ENCODE data around the gene ITGB6.
A peak's percentile ranks its signal among the peaks of the same experiment; 100 is the strongest.

ITGB6 gene

DNA sequence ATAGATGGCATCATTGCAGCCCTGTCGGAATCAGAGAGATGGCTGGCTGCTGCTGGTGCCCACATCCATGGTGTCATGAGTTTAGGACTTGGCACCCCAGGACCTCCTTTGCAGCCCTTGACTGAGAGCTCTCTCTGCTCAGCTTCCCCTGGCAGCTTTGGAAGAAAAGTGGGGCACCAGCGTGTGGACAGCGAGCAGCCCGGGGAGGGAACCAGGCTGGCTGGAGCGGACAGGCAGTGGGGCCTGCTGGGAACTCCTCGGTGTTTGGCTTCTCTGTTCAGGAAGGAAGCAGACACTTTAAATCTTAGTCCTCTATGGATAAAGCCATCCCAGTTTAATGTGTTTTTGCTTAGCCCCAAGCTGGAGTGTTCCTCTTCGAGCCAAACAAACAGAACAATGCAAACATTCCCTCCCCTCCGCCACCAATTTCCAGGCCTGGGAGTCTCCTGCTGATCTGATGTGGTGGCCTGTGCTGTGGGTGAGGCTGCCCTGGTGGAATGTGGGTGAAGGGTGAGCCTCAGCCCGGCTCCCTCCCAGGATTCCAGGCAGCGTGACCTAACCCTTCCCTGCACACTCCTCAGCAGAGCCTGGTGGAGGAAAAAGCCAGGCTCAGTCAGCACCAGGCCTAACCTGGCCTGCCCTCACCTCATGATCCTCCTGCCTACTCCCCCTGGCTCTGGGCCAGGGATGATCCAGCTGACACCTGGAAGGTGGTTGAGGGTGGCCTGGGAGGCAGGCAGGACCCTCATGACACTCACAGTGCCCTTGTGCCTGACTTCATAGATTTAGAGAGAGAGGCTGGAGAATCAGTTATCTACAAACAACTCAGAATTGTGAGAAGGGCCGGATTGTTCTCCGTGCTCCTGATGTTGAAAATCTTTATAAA, 21.6 kb upstream of the ITGB6 start:
- no peak for DNase-seq (ENCODE audit: low read depth, low spot score)

DNA sequence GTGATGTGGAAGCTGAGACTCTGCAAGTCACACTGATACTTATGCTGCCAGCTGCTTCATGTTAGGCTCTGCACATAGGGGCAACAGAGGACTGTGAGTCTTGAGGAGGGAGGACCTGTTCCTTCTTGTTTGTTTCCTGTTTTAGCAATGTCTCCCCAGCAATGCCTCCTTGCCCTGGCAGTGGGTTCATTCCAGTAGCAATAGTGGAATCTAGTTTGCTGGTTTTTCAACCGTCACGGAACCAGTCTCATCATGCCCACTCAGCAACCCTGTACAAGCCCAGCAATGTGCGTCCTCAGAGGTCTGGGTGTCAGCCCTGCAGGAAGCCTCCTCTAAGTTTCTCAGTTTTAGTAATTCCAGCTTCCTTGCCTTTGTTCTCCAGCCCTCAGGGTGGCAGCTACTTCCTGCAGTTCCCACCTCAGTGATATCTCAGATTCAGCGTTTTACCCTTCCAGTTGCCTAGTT, 20.5 kb upstream of the ITGB6 start:
- no peak for DNase-seq (ENCODE audit: low read depth, low spot score)

DNA sequence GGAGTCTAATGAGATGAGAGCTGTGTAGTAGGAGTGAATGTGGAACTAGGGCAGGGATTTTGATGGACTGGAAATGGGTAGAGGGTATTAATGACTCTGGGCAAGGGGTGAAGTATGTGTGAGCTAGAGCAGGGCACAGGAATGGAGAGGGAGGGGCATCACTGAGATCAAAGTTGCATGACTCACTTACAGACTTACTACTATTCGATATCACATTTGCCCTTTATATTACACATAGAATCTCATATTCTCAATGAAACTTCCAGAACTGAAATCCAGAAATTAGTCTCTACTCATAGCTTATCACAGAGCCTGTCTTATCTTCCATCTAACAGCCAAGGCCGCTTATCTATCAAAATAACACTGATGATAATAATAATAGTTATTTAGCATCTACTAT, 20.0 kb upstream of the ITGB6 start:
- no peak for DNase-seq (ENCODE audit: low read depth, low spot score)

DNA sequence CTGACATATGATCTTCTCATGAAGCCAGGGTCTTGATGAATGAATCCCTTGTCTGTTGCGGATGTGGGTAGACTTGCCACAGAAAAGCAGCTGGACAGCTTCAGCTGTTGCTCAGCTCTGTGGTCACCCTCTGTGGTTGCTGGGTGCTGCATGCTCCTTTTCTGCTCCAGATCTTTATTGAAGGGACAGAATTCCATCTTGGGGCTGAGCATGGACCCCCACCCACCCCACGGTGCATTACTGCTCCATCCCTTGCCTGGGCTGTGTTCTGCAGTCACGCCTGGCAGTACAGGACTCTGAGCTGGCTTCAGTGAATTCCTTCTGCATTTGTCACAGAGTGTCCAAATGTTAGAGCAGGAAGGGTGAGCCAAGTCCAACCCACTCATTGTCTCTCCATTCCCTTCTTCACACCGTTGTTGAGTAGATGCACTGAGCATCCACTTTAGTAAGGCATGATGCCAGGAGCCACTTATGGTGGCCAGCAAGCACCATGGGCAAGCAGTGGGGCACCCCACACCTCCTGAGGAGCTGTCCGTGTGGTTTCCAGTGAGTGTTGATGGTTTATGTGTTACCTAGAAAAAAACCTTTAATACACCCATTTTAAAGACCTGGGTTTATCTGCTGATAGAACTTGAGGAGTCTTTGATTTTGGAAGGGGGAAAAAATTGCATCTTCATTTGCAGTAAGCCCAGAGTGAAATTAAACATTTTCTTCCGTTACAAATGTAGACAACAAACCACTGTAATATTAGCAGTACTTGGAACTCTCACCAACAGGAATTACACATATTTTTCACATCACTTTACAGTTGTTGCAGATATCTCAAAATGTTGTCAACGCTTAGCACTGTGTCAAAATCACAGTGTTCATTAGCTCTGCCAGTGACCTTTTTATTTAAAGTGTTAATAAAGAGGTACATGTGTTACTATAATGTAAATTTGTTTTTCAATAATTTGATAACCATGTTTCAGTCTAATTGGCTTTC, 14.7 kb upstream of the ITGB6 start:
- DNase-seq (ENCODE audit: low read depth, low spot score): no peak

DNA sequence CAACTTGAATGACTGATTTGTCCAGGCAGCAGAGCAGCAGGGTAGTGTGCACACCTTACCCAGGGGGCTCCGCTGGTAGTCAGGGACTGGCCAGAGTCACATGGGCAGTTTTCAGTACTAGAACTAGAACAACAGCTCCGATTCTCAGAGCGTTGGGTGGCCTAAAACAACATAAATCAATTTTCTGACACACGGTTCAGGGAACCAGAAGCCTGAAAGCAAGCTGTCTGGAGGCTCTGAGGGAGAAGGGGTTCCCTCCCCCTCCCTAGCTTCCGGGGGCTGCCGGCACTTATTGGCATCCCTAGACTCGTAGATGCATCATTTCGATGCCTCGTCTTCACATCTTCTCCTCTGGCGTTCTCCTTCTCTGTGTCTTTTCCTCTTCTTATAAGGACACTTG, 13.4 kb upstream of the ITGB6 start:
- no peak for DNase-seq (ENCODE audit: low read depth, low spot score)

DNA sequence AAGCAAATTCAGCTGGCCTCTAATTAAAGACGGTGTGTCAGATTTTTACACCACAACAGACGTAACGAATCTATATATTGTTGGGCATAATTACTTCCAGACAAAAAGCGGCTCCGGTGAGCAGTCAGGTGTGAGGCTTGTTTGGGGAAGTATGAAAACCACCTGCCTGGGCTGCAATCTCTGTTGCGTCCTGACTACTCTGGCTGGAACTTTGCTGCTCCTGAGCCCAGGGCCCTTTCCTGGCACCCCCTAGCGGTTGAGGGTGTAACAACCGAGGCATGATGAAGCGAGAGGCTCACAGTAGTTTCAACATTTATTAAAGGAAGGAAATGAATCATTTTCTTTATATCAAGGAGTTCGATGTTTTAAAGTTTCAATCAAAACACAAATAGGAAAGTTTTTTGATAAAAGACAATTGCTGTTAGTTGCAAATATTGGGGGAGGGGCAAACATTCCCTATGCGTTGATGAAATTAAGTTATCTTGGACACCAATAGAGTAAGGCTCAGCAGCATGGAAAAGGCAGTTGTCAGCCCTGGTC, 10.6 kb upstream of the ITGB6 start:
- peak; percentile 39 for DNase-seq (ENCODE audit: low read depth, low spot score)

DNA sequence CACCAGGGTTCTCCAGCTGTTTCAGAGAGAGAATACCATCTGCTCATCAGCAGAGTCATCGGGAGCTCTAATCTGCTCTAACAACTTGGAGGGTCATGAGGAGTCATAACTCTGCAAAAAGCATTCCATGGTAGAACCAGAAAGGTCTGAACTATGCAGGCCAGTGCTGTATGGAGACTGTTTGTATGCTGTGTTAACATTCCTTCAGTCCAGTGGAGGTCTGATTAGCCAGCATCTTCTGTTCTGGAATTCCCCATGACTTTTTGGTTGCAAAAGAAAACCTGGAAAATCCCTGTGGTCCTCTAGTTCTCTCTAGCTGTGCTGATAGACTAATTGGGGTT, 9.4 kb upstream of the ITGB6 start:
- DNase-seq (ENCODE audit: low read depth, low spot score): no peak

DNA sequence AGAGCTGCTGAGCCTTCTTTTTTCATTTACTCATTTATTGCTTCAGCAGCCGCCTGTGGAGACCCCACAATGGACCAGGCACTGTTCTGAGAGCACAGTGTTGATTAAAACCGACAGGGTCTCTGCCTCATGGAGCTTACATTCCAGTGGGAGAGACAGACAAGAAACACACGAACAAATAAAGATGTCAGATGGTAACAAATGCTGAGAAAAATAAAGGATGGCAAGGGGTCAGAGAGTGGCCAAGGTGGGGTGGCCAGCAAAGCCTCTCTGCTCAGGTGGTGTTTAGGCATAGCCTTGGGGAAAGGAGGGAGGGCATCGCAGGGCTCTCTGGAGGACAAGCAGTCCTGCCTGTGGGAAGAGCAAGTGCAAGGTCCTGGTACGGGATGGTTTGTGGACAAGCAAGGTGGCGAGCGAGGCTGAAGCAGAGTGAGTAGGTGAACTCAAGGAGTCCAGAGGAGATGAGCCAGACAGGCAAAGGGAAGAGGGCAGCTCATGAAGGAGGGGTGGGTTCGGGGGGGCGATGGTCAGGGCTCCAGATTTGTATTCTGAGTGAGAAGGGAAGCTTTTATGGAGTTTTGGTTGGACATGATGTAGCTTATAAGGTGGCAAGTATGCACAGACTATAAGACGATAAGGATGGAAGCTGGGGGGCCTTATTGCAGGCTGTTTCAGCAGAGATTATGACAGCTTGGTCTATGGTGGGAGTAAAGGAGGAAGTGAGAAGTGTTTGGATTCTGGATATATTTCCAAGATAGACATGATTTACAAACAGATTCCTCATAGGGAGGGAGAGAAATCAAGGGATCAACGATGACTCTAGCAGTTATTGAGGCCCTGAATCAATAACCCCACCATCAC, 8.8 kb upstream of the ITGB6 start:
- DNase-seq (ENCODE audit: low read depth, low spot score): no peak

DNA sequence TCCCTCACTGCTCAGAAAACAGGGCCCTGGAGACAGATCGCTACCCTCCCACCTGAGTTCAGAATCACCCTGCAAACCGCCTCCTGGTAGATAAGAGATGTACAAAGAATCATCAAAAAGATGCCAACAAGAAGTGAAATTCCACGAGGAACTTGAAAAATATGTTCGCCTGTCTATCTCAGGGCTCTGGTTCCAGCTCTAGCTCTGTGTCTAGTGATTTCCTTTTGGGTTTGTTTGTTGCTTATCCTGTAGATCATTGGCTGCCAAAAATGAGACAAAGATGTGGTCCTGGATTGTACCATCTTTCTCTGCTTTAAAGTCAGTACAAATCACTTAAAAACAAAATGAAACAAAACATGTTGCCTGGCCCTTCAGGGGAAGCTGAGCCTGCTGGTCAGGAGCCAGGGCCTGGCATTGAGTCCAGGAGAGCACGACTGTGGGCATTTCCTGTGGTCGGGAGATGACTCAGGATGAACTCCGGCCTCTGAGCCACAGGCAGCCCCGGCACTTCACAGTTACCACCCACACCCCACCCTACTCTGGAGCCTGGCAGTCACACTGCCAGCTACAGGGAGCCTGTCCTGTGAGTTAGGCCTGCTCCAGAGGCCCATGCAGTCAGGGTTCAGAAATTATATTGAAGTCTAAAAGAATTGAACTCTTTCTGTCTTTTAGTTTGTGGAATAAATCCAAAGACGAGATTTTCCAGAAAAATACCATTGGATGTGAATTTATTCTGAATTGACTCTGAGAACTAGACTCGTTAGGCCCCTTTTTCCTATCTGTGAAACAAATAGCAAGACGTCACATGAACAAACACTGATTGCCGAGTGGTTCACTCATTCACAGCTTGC, 8.0 kb upstream of the ITGB6 start:
- DNase-seq (ENCODE audit: low read depth, low spot score): no peak

DNA sequence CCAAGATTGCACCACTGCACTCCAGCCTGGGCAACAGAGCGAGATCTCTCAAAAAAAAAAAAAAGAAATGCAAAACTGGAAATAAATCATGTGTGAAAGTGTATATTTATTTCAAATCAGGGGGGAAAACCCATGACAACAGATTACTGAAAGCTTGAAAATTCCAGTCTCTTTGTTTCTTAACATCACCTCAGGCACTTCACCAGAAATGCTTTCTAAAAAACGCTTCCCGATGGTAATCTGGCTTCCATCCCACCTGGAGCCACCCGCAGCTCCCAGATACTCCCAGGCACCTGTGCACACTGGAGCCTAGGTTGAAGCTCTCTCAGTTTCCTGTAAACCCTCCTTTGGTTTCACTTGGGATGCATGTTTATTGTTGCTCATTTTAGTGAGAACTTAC, 7.2 kb upstream of the ITGB6 start:
- no peak for DNase-seq (ENCODE audit: low read depth, low spot score)

DNA sequence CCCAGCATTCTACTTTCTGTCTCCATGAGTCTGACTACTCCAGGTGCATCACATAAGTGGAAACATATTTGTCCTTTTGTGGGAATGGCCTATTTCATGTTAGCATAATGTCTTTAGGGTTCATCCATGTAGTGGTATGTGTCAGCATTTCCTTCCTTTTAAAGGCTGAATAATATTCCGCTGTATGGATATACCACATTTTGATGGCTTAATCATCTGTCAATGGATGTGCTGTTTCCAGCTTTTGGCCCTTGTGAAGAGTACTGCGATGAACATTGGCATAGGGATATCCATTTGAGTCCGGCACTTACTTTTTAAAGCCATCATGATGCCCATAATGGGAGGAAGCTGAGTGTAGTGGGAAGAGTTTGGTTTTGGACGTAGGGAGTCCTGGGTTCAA, 6.4 kb upstream of the ITGB6 start:
- no peak for DNase-seq (ENCODE audit: low read depth, low spot score)

DNA sequence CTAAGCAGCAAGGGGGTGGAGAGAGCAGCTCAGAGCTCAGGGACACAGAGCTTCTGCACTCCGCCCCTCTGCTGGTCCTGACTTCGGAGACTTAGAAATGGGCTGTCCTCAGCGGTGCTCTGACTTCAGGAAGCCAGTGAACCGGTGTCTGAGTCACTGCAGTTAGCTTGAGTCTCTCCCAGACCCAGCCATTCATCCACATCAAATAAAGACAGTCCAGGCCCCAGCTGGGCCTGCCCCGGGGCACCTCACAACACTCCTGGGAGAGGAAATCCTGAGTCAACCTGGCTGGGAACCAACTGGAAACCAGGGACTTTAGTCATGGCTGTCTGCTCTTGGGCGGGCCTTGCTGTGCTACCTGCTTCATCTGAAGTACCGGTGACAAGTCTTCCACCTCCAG, 5.4 kb upstream of the ITGB6 start:
- no peak for DNase-seq (ENCODE audit: low read depth, low spot score)

DNA sequence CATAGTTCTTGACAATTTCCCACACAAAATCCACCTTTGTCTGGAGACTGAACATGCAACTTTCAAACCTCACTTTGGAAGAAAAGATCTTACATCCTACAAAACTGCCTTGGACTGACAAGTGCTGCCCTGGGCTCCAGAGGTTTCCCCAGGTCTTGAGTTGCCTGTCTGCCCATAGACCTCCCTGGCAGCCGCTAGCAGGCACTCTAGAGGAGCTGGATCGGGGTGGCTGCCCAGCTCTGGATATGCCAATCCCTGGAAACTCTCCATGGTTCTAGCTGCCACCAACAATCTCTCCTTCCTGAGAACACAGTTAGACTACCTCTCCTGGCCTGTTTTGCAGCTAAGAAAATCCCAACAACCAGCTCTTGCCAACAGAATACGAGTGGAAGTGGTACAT, 3.4 kb upstream of the ITGB6 start:
- no peak for DNase-seq (ENCODE audit: low read depth, low spot score)

DNA sequence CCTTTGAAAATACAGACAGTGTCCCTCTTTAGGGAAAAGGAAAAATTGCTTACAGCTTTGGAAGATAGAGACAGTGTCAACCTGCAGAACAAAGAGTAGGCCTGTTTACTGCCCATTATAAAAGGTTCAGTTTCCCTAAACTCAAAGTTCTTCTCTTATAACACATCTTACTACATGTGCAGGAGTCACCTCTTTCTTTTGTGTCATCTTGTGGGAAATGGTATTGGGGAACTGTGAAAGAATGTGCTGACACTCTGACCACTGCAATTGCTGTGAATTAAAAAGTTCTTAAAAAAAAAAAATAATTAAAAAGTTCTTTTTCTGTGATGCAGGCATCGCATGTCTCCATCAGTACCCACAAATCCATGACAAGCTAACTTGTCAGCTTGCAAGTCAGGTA, 2.9 kb upstream of the ITGB6 start:
- no peak for DNase-seq (ENCODE audit: low read depth, low spot score)

DNA sequence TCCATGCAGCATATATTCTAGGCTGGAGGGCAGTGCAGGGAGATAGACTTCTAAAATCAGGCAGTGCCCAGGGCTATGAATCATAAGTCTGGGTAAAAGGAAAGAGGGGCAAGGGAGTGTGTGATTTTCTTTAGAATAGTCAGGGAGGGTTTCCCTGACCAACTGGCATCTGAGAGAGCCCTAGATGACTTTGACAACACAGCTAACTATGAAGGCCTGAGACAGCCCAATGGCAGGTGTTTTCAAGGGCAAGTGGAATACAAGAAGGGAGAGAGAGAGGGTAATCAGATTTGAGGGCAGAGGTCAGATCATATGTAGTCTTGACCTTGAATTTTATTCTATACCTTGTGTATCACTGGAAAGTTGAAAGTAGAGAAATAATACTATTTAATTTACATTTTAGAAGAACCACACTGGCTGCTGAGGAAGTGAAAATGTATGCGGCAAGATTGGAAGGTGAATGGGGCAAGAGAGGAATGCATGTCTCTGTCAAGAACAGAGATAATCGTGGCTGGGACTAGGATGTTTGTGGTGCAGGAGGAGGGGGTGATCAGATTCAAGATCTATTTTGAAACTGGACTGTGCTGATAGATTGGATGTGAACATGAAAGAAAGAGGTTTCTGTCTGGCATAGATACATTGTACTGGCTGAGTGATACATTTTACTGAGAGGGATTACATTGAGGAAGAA, 1.9 kb upstream of the ITGB6 start:
- DNase-seq (ENCODE audit: low read depth, low spot score): no peak

DNA sequence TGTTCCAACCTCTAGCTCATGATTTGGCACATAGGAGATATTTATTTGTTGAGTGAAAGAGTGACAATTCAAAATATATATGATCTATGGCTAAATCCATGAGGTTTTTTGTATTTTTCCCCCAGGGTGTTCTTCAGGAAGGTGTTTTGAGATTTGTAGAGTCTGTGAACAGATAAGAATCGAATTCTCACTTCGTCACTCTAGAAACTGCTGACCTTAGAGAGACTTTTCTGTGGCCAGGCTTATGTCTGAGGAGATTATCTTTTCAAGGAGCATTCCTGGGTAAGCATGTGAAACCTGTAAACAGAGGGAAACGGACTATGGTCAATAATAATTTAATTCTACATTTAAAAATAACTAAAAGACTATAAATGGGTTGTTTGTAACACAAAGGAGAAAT, 849 bp upstream of the ITGB6 start:
- no peak for DNase-seq (ENCODE audit: low read depth, low spot score)

DNA sequence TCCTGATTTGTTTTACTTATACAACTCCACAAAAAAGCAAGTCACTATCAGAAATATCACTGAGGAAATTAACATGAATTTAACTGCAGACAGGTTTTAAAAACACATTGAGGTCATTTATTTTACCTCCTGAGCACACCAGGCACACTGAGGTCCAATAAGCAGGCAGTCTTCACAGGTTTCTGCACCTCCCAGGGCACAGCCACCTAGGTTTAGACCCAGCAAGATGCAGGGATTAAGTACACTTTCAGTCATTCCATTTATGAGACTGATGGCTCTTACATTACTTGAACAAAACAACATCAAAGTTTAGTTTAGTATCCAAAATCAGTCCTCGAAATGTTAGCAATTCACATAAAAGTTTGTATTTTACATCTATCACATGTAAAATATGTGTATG, 1.0 kb downstream of the ITGB6 start:
- DNase-seq (ENCODE audit: low read depth, low spot score): no peak

DNA sequence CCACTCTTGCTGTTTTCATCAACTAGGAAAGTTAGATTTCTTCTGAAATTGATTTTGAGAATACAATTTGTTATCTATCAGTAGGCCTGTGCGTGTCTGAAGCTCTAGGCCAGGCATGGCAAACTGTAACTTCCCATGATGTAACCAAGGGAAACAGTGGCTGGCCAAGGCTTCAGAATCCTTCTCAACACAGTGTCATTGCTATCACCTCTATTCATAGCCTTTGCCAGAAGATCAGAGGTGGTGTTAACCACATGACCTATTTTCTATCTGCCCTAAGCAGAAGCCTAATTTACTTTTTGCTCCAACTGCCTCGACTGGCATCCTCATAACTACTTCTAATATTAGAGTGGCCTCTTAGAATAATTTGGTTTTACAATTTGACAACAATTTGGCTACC, 2.5 kb downstream of the ITGB6 start:
- no peak for DNase-seq (ENCODE audit: low read depth, low spot score)

DNA sequence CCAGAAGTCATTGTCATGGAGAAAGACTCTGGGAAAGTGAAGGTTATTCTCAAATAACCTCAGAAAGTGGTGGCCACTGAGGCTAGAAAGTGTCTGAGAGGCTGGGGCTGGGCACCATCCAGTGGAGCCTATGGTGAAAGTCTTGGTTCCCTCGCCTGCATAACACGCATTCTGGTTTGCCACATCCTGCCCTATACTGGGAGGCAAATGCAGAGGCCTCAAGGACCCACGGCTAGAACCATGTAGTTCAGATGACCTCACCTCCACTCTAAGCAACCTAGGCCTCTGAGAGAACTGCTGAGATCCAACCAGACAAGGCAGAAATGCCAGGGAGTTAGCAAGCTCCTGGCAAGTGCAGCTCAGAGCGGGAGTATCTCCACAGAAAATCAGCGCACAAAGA, 5.1 kb downstream of the ITGB6 start:
- no peak for DNase-seq (ENCODE audit: low read depth, low spot score)

DNA sequence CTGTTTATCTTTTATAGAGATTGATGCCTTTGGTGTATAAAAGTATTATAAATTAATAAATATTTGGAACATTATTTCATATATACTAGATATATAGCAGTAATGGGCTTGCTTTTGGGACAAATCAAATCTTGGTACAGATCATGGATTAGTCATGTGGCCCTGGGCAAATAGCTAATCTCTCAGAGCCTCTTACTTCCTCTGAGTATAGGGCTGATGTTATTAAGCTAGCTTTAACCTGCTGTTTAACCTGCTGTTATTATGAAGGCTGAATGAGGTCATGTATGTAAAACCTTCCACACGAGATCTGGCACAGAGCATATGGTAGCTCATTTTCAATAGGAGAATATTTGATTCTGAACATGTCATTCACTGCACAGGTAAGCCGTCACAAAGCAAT, 5.7 kb downstream of the ITGB6 start:
- DNase-seq (ENCODE audit: low read depth, low spot score): no peak

Data from activated naive CD8-positive, alpha-beta T cell treated with anti-CD3 and anti-CD28 coated beads, Interleukin-2, amount 50 U/mL, for 16 hours (primary cell).